Hepatocyte (in vitro differentiated cells): Measurements from ENCODE around the gene BCAP29.

ENCODE experiments used
- EZH2phosphoT487 ChIP-seq: fragments of 200-600 bp; sonication (generic); IDR thresholded peaks from one replicate; pipeline ENCODE4 v1.6.1; 2018; ENCODE audit warnings: antibody characterized with exemption, mild to moderate bottlenecking, low read depth, moderate library complexity; ENCODE audit not compliant: unreplicated experiment, severe bottlenecking
- TF ChIP-seq, protein P1 (sequence below): fragments of 200-600 bp; sonication (generic); IDR thresholded peaks from 2 replicates; pipeline ENCODE4 v1.5.1; 2016; ENCODE audit warnings: antibody characterized with exemption, mild to moderate bottlenecking; ENCODE audit not compliant: poor library complexity

DNA sequence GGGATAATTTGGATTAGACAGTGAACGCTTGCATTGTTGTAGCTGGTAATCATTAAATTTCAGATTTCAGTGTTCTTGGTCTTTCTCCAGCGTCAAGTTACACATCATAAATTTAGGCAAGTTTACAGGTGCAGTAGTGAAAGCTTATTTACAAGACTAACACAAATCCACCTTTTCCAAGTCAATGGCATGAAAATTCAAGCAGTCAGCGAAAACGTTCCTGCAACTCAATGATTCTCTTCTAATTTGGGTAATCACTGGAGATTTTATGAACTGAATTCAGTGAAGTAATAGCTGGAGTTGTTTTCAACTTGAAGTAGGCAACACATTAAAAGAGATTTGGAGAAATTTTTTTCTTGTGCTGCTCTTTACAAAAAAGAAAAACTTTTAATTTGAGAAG is 17.9 kb downstream of the BCAP29 start:
- TF ChIP-seq, protein P1, sequence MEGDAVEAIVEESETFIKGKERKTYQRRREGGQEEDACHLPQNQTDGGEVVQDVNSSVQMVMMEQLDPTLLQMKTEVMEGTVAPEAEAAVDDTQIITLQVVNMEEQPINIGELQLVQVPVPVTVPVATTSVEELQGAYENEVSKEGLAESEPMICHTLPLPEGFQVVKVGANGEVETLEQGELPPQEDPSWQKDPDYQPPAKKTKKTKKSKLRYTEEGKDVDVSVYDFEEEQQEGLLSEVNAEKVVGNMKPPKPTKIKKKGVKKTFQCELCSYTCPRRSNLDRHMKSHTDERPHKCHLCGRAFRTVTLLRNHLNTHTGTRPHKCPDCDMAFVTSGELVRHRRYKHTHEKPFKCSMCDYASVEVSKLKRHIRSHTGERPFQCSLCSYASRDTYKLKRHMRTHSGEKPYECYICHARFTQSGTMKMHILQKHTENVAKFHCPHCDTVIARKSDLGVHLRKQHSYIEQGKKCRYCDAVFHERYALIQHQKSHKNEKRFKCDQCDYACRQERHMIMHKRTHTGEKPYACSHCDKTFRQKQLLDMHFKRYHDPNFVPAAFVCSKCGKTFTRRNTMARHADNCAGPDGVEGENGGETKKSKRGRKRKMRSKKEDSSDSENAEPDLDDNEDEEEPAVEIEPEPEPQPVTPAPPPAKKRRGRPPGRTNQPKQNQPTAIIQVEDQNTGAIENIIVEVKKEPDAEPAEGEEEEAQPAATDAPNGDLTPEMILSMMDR: no peak
- TF ChIP-seq EZH2phosphoT487: no peak
